HEK293T (cell line): ENCODE results near the gene HUS1.

Experiments used
- ARNT ChIP-seq: fragments of 450-650 bp; IDR thresholded peaks from 2 replicates; pipeline ENCODE4 v1.6.1; 2017; ENCODE audit warnings: mild to moderate bottlenecking
- BHLHE40 ChIP-seq: fragments of 450-650 bp; IDR thresholded peaks from 2 replicates; pipeline ENCODE4 v1.6.1; 2016; ENCODE audit warnings: mild to moderate bottlenecking, moderate library complexity, borderline replicate concordance
- CTBP1 ChIP-seq: fragments of 450-650 bp; IDR thresholded peaks from 2 replicates; pipeline ENCODE4 v1.6.1; 2016; ENCODE audit warnings: borderline replicate concordance
- ELF4 ChIP-seq: fragments of 450-650 bp; IDR thresholded peaks from 2 replicates; pipeline ENCODE4 v1.6.1; 2017; ENCODE audit warnings: antibody characterized with exemption
- FOXA1 ChIP-seq: fragments of 450-650 bp; IDR thresholded peaks from 2 replicates; pipeline ENCODE4 v1.6.1; 2016; ENCODE audit warnings: mild to moderate bottlenecking
- FOXK2 ChIP-seq: fragments of 450-650 bp; IDR thresholded peaks from 2 replicates; pipeline ENCODE4 v1.6.1; 2016; ENCODE audit warnings: mild to moderate bottlenecking
- FOXM1 ChIP-seq: fragments of 450-650 bp; IDR thresholded peaks from 2 replicates; pipeline ENCODE4 v1.6.1; 2017; ENCODE audit warnings: mild to moderate bottlenecking, borderline replicate concordance
- HDGF ChIP-seq: fragments of 450-650 bp; IDR thresholded peaks from 2 replicates; pipeline ENCODE4 v1.6.1; 2017; ENCODE audit warnings: antibody characterized with exemption, borderline replicate concordance
- L3MBTL2 ChIP-seq: fragments of 450-650 bp; conservative IDR thresholded peaks from 2 replicates; pipeline ENCODE4 v1.6.1; 2016; ENCODE audit warnings: mild to moderate bottlenecking
- LEF1 ChIP-seq: fragments of 450-650 bp; IDR thresholded peaks from 2 replicates; pipeline ENCODE4 v1.6.1; 2017; ENCODE audit warnings: mild to moderate bottlenecking, borderline replicate concordance
- SP1 ChIP-seq: fragments of 450-650 bp; IDR thresholded peaks from 2 replicates; pipeline ENCODE4 v1.6.1; 2017

- TF ChIP-seq FOXM1 (0 out of 2 replicates have a peak, but pooled peaks have one; percentile 17), LEF1 (no peak; the same call in 1 of the 2 replicates), SP1 (no peak), FOXK2 (no peak), HDGF (no peak), L3MBTL2 (peak; percentile 68), ELF4 (peak; percentile 22; the same call in 1 of the 2 replicates), FOXA1 (no peak), BHLHE40 (no peak), CTBP1 (peak; percentile 78; the same call in 1 of the 2 replicates), ARNT (no peak)
Observed at GRCh38 chr7:47979145-47979831, at the start of gene HUS1.
